OCI-LY1 (cell line): ENCODE results near the gene COL23A1.

ENCODE experiments used
- H2AFZ ChIP-seq: fragments of 200-600 bp; sonication (generic), shearing (Covaris generic); 2 replicates; pipeline ENCODE4 v1.6.0; 2014; ENCODE audit warnings: antibody characterized with exemption, mild to moderate bottlenecking, low read length
- H3F3A ChIP-seq: fragments of 200-600 bp; sonication (generic), shearing (Covaris generic); 2 replicates; pipeline ENCODE4 v1.6.0; 2014; ENCODE audit warnings: mild to moderate bottlenecking, antibody characterized with exemption, low read length, moderate library complexity; ENCODE audit not compliant: insufficient read depth
- H3K27ac ChIP-seq: fragments of 200-600 bp; sonication (generic); 2 replicates; pipeline ENCODE4 v1.5.1; 2014; ENCODE audit warnings: low read length, mixed run types, mild to moderate bottlenecking, low read depth; ENCODE audit not compliant: poor library complexity, severe bottlenecking
- H3K27me3 ChIP-seq: fragments of 200-600 bp; sonication (generic); 2 replicates; pipeline ENCODE4 v1.6.0; 2014; ENCODE audit warnings: antibody characterized with exemption, mild to moderate bottlenecking, low read length, moderate library complexity; ENCODE audit not compliant: insufficient read depth
- H3K36me3 ChIP-seq: fragments of 200-600 bp; sonication (generic); 2 replicates; pipeline ENCODE4 v1.6.1; 2014; ENCODE audit warnings: mild to moderate bottlenecking, antibody characterized with exemption, low read length, moderate library complexity, mixed read lengths; ENCODE audit not compliant: insufficient read depth
- H3K4me1 ChIP-seq: fragments of 200-600 bp; sonication (generic); 2 replicates; pipeline ENCODE4 v1.5.1; 2014; ENCODE audit warnings: mild to moderate bottlenecking, low read length, moderate library complexity; ENCODE audit not compliant: insufficient read depth, severe bottlenecking
- H3K4me2 ChIP-seq: fragments of 200-600 bp; sonication (generic), shearing (Covaris generic); 2 replicates; pipeline ENCODE4 v1.6.1; 2014; ENCODE audit warnings: low read length
- H3K4me3 ChIP-seq: fragments of 200-600 bp; sonication (generic); 2 replicates; pipeline ENCODE4 v1.5.1; 2014; ENCODE audit warnings: low read length, low read depth, mild to moderate bottlenecking, mixed read lengths; ENCODE audit not compliant: poor library complexity, severe bottlenecking
- H3K79me2 ChIP-seq: fragments of 200-600 bp; shearing (Covaris generic); 2 replicates; pipeline ENCODE4 v1.6.1; 2016; ENCODE audit warnings: mixed run types, low read length, mixed read lengths; ENCODE audit not compliant: insufficient read depth
- H3K9ac ChIP-seq: fragments of 200-600 bp; sonication (generic), shearing (Covaris generic); 2 replicates; pipeline ENCODE4 v1.6.1; 2014; ENCODE audit warnings: mild to moderate bottlenecking, low read length, mixed read lengths
- H3K9me2 ChIP-seq: fragments of 200-600 bp; sonication (generic), shearing (Covaris generic); 2 replicates; pipeline ENCODE4 v1.6.1; 2014; ENCODE audit warnings: low read depth, mild to moderate bottlenecking, low read length, mixed read lengths
- H3K9me3 ChIP-seq: fragments of 200-600 bp; shearing (Covaris generic); 2 replicates; pipeline ENCODE4 v1.6.1; 2014; ENCODE audit warnings: low read length, mixed read lengths
- H4K20me1 ChIP-seq: fragments of 200-600 bp; sonication (generic), shearing (Covaris generic); 2 replicates; pipeline ENCODE4 v1.6.0; 2016; ENCODE audit warnings: mild to moderate bottlenecking, low read length; ENCODE audit not compliant: insufficient read depth
- EZH2 ChIP-seq: fragments of 200-600 bp; sonication (generic), shearing (Covaris generic); IDR thresholded peaks from 2 replicates; pipeline ENCODE4 v1.8.0; 2017; ENCODE audit warnings: borderline replicate concordance, mixed run types, mild to moderate bottlenecking, antibody characterized with exemption, low read length, moderate library complexity, mixed read lengths
- TF ChIP-seq, protein P1 (sequence below): fragments of 200-600 bp; sonication (generic), shearing (Covaris generic); IDR thresholded peaks from 2 replicates; pipeline ENCODE4 v1.5.1; 2017; ENCODE audit warnings: mild to moderate bottlenecking, antibody characterized with exemption, low read length, moderate library complexity, mixed read lengths

Gene COL23A1

DNA sequence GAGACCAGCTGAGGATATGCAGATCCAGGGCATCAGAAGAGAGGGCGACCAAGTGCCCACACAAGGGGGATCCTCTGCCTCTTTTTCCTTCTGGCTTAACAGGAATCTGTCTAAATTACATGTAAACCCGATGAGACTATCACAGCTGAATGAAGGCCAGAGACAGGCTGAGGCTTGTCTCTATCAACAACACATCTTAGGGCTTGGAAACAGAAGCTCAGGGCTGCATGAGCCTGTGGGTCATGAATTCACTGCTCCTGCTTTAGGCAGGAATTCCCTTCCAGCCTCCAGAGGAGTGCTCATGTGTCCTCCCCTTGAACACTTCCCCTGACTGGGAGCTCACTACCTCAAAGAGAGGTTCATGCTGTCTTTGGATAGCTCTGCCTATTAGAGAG is 251.4 kb downstream of the COL23A1 start:
- no peak overlapping the region for H3K9ac ChIP-seq
- H4K20me1 ChIP-seq, result no peaks in the 10 kb centered on the region
- H3K27ac ChIP-seq, result no peak overlapping the region
- no peak overlapping the region for H3K4me2 ChIP-seq
- no peaks in the 10 kb centered on the region; the same call in 1 of the 2 replicates for H3K27me3 ChIP-seq
- H2AFZ ChIP-seq, result no peak overlapping the region
- TF ChIP-seq EZH2, result no peak
- TF ChIP-seq, protein P1, sequence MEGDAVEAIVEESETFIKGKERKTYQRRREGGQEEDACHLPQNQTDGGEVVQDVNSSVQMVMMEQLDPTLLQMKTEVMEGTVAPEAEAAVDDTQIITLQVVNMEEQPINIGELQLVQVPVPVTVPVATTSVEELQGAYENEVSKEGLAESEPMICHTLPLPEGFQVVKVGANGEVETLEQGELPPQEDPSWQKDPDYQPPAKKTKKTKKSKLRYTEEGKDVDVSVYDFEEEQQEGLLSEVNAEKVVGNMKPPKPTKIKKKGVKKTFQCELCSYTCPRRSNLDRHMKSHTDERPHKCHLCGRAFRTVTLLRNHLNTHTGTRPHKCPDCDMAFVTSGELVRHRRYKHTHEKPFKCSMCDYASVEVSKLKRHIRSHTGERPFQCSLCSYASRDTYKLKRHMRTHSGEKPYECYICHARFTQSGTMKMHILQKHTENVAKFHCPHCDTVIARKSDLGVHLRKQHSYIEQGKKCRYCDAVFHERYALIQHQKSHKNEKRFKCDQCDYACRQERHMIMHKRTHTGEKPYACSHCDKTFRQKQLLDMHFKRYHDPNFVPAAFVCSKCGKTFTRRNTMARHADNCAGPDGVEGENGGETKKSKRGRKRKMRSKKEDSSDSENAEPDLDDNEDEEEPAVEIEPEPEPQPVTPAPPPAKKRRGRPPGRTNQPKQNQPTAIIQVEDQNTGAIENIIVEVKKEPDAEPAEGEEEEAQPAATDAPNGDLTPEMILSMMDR, result no peak
- H3K4me1 ChIP-seq, result no peaks in the 10 kb centered on the region
- no peaks in the 10 kb centered on the region for H3K9me3 ChIP-seq
- no peaks in the 10 kb centered on the region for H3F3A ChIP-seq
- H3K9me2 ChIP-seq, result no peaks in the 10 kb centered on the region
- H3K36me3 ChIP-seq, result no peaks in the 10 kb centered on the region
- H3K4me3 ChIP-seq, result no peak overlapping the region
- no peaks in the 10 kb centered on the region for H3K79me2 ChIP-seq

DNA sequence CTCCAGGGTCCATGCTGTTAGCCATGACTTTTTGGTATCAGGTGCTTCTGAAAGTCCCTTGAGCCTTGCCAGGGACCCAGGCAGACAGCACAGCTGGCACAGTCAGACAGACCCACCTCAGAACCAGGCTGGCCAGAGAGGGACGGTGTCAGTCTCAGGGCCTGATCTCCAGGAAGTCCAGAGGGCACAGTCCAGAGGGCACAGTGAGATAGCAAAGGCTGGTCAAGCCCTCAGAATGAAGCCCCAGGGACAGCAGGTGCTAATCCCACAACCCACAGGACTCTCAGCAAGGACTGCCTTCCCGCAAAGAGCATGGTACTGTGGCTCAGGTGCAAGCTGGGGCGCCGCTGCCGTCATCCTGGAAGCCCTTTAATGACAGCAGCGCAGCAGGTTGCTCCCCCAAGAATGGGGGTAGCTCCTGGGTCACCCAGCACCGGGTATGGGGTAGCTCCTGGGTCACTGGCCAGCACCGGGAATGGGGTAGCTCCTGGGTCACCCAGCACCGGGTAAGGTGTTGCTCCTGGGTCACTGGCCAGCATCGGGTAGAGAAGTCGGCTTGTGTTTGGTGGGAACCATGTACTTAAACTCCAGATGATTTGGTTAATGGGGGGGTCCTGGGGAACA is 252.0 kb downstream of the COL23A1 start:
- no peaks in the 10 kb centered on the region for H3K9me3 ChIP-seq
- no peaks in the 10 kb centered on the region for H3K9me2 ChIP-seq
- no peaks in the 10 kb centered on the region; the same call in 1 of the 2 replicates for H3K27me3 ChIP-seq
- no peaks in the 10 kb centered on the region for H3F3A ChIP-seq
- H3K36me3 ChIP-seq, result no peaks in the 10 kb centered on the region
- H3K27ac ChIP-seq, result no peak overlapping the region
- H3K79me2 ChIP-seq, result no peaks in the 10 kb centered on the region
- H3K4me1 ChIP-seq, result no peaks in the 10 kb centered on the region
- TF ChIP-seq EZH2, result no peak
- TF ChIP-seq, protein P1, result no peak
- H4K20me1 ChIP-seq, result no peaks in the 10 kb centered on the region
- H3K4me2 ChIP-seq, result no peak overlapping the region
- no peak overlapping the region for H3K9ac ChIP-seq
- H2AFZ ChIP-seq, result no peak overlapping the region
- no peak overlapping the region for H3K4me3 ChIP-seq

DNA sequence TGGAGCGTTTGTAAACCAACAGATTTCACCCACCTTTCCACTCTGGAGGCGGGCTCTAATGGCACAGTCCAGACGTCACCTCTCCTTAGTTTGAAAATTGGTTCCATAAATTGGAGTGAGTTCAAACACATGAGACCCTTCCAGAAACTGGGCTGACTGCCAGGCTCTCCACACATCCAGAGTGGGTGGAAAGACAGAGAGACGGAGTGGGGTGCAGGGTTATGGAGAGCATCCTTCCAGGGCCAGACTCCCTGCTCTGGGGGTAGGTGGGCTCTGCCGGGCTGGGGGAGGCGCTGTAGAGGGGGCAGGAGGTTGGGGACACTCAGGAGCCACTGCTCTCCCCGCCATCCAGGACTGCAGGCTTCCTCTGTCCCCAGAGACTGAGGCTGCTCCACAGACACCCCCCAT is 252.9 kb downstream of the COL23A1 start:
- Histone ChIP-seq H3K36me3 (no peaks in the 10 kb centered on the region), H3K27me3 (no peaks in the 10 kb centered on the region; the same call in 1 of the 2 replicates), H3K4me2 (no peak overlapping the region), H4K20me1 (no peaks in the 10 kb centered on the region), H2AFZ (no peak overlapping the region), H3K9me3 (no peaks in the 10 kb centered on the region), H3K9ac (no peak overlapping the region), H3K79me2 (no peaks in the 10 kb centered on the region), H3K27ac (no peak overlapping the region), H3F3A (no peaks in the 10 kb centered on the region), H3K4me3 (no peak overlapping the region), H3K4me1 (no peaks in the 10 kb centered on the region), H3K9me2 (no peaks in the 10 kb centered on the region)
- TF ChIP-seq, protein P1, result no peak
- no peak for TF ChIP-seq EZH2
